Astrocyte (in vitro differentiated cells and primary cell): ENCODE measurements around the gene ANKH. TPM values are rescaled to one million over a fixed set of nuclear protein-coding genes. Genes with fewer than 3 reads are reported as not detected.
A peak's percentile ranks its signal among the peaks of the same experiment; 100 is the strongest.

Experiments used
- DNase-seq: peaks from one replicate; pipeline ENCODE4 v3.0.0-alpha.2; 2010; ENCODE audit warnings: low read depth
- FAIRE-seq: peaks from 2 replicates; lab custom pipeline; 2011; peaks lifted over from hg19 to GRCh38; lab: Jason Lieb, UNC
- H2AFZ ChIP-seq: 2 replicates; pipeline ENCODE4 v1.6.0; 2012; ENCODE audit warnings: low read depth, low read length, inconsistent platforms
- H3K27ac ChIP-seq: 2 replicates; pipeline ENCODE4 v1.5.1; 2011; ENCODE audit warnings: low read depth, low read length, inconsistent platforms
- H3K27me3 ChIP-seq: 2 replicates; pipeline ENCODE4 v1.6.0; 2011; ENCODE audit warnings: low read length, inconsistent platforms; ENCODE audit not compliant: insufficient read depth
- H3K36me3 ChIP-seq: 2 replicates; pipeline ENCODE4 v1.5.1; 2011; ENCODE audit warnings: low read length, inconsistent platforms; ENCODE audit not compliant: insufficient read depth
- H3K4me1 ChIP-seq: 2 replicates; pipeline ENCODE4 v1.5.1; 2011; ENCODE audit warnings: low read length, inconsistent platforms; ENCODE audit not compliant: insufficient read depth
- H3K4me2 ChIP-seq: 2 replicates; pipeline ENCODE4 v1.6.0; 2012; ENCODE audit warnings: low read length, inconsistent platforms
- H3K4me3 ChIP-seq: 2 replicates; pipeline ENCODE4 v1.5.1; 2011; ENCODE audit warnings: low read depth, mild to moderate bottlenecking, low read length, inconsistent platforms; ENCODE audit not compliant: insufficient read depth
- H3K79me2 ChIP-seq: 2 replicates; pipeline ENCODE4 v1.6.0; 2012; ENCODE audit warnings: mild to moderate bottlenecking, low read length, inconsistent platforms; ENCODE audit not compliant: insufficient read depth
- H3K9ac ChIP-seq: 2 replicates; pipeline ENCODE4 v1.6.0; 2012; ENCODE audit warnings: mild to moderate bottlenecking, low read length, inconsistent platforms
- H3K9me3 ChIP-seq: 2 replicates; pipeline ENCODE4 v1.5.1; 2012; ENCODE audit warnings: low read depth, mild to moderate bottlenecking, low read length, inconsistent platforms; ENCODE audit not compliant: insufficient read depth
- H4K20me1 ChIP-seq: 2 replicates; pipeline ENCODE4 v1.6.0; 2012; ENCODE audit warnings: low read length, inconsistent platforms; ENCODE audit not compliant: insufficient read depth
- H3K27ac Mint-ChIP-seq: one replicate; pipeline ENCODE4 v1.8.0; 2021; ENCODE audit warnings: mild to moderate bottlenecking, mixed read lengths; ENCODE audit not compliant: unreplicated experiment
- H3K27me3 Mint-ChIP-seq: one replicate; pipeline ENCODE4 v1.8.0; 2021; ENCODE audit warnings: low read depth, mixed read lengths; ENCODE audit not compliant: unreplicated experiment
- H3K36me3 Mint-ChIP-seq: one replicate; pipeline ENCODE4 v1.8.0; 2021; ENCODE audit warnings: low read depth, mixed read lengths; ENCODE audit not compliant: unreplicated experiment
- H3K4me1 Mint-ChIP-seq: one replicate; pipeline ENCODE4 v1.8.0; 2021; ENCODE audit warnings: low read depth, mixed read lengths; ENCODE audit not compliant: unreplicated experiment
- H3K4me3 Mint-ChIP-seq: one replicate; pipeline ENCODE4 v1.8.0; 2021; ENCODE audit warnings: mild to moderate bottlenecking, moderate library complexity, mixed read lengths; ENCODE audit not compliant: unreplicated experiment
- H3K9me3 Mint-ChIP-seq: one replicate; pipeline ENCODE4 v1.8.0; 2021; ENCODE audit warnings: mild to moderate bottlenecking, mixed read lengths; ENCODE audit not compliant: unreplicated experiment
- CTCF ChIP-seq: IDR thresholded peaks from 2 replicates; pipeline ENCODE4 v1.5.1; 2011; ENCODE audit warnings: low read depth, mild to moderate bottlenecking, inconsistent platforms, low read length, moderate library complexity; ENCODE audit not compliant: insufficient read depth
- EZH2 ChIP-seq: IDR thresholded peaks from 2 replicates; pipeline ENCODE4 v1.6.1; 2012; ENCODE audit warnings: mild to moderate bottlenecking, low read length, inconsistent platforms; ENCODE audit not compliant: insufficient read depth
- total RNA-seq: library from RNA; stranded (reverse); gene quantifications from 2 replicates; pipeline ENCODE4 v1.2.1, GENCODE V29; 2021

ANKH gene
- total RNA-seq, 1 donor from 2014 or later = 15.8 TPM

GRCh38 chr5:14687023-14687665 is 184.4 kb downstream of the ANKH start:
- no peak overlapping the region for H3K4me2 ChIP-seq
- H3K4me1 ChIP-seq = no peaks in the 10 kb centered on the region
- H3K36me3 ChIP-seq = peaks cover 36% of the 10 kb centered on the region
- no peak overlapping the region for H2AFZ ChIP-seq
- no peaks in the 10 kb centered on the region for H3K79me2 ChIP-seq
- Mint-ChIP-seq H3K27me3 (no peaks in the 10 kb centered on the region), H3K27ac (no peak overlapping the region), H3K4me1 (peaks cover 9% of the 10 kb centered on the region), H3K36me3 (peaks cover 25% of the 10 kb centered on the region), H3K4me3 (no peak overlapping the region), H3K9me3 (peaks cover 8% of the 10 kb centered on the region)
- DNase-seq (peak; percentile 60), FAIRE-seq (no peak)
- no peaks in the 10 kb centered on the region for H3K27me3 ChIP-seq
- peaks cover 4% of the 10 kb centered on the region for H4K20me1 ChIP-seq
- no peak overlapping the region for H3K27ac ChIP-seq
- H3K9ac ChIP-seq = no peak overlapping the region
- TF ChIP-seq EZH2 (no peak), CTCF (no peak)
- H3K9me3 ChIP-seq = peaks cover 5% of the 10 kb centered on the region
- H3K4me3 ChIP-seq = no peak overlapping the region

- Histone ChIP-seq H4K20me1 (peaks cover 4% of the 10 kb centered on the region), H3K4me2 (no peak overlapping the region), H3K36me3 (peaks cover 33% of the 10 kb centered on the region), H3K4me1 (no peaks in the 10 kb centered on the region), H3K9me3 (peaks cover 5% of the 10 kb centered on the region), H3K79me2 (no peaks in the 10 kb centered on the region), H3K27ac (no peak overlapping the region), H3K9ac (no peak overlapping the region), H2AFZ (no peak overlapping the region), H3K27me3 (no peaks in the 10 kb centered on the region), H3K4me3 (no peak overlapping the region)
- peaks cover 8% of the 10 kb centered on the region for H3K9me3 Mint-ChIP-seq
- TF ChIP-seq EZH2 (no peak), CTCF (no peak)
- FAIRE-seq (no peak), DNase-seq (no peak)
- peaks cover 21% of the 10 kb centered on the region for H3K36me3 Mint-ChIP-seq
- H3K27ac Mint-ChIP-seq = no peak overlapping the region
- no peaks in the 10 kb centered on the region for H3K27me3 Mint-ChIP-seq
- H3K4me3 Mint-ChIP-seq = no peak overlapping the region
- H3K4me1 Mint-ChIP-seq = peaks cover 9% of the 10 kb centered on the region
Observed at GRCh38 chr5:14686517-14686916, 185.1 kb downstream of the ANKH start.

DNA sequence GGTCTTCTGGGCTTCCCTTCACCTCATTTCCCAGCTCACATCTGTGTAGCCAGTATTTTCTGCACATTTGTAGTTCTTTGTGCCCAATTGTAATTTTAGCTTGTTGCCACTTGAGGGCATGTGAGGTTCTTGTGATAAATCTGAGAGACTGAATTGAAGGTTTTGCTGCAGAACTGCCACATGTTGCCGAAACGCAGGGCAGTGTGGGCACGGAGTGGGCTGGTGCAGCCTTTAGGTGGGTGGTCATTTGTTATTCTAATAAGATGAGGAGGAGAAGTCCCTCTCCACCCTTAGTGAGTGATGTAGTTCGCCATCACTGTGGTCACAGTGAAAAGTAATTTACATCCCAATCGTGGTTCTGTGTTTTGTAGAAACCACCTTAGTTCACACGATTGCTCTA is 185.8 kb downstream of the ANKH start:
- DNase-seq = peak; percentile 45
- Mint-ChIP-seq H3K9me3 (peaks cover 7% of the 10 kb centered on the region), H3K27me3 (no peaks in the 10 kb centered on the region), H3K27ac (no peak overlapping the region), H3K4me1 (peaks cover 9% of the 10 kb centered on the region), H3K36me3 (peaks cover 20% of the 10 kb centered on the region), H3K4me3 (no peak overlapping the region)
- H3K36me3 ChIP-seq = peaks cover 28% of the 10 kb centered on the region
- H3K79me2 ChIP-seq = no peaks in the 10 kb centered on the region
- H3K9ac ChIP-seq = no peak overlapping the region
- no peak overlapping the region for H3K27ac ChIP-seq
- TF ChIP-seq EZH2 = no peak
- peak; percentile 71 for TF ChIP-seq CTCF
- peaks cover 4% of the 10 kb centered on the region for H4K20me1 ChIP-seq
- peak; percentile 34 for FAIRE-seq
- no peaks in the 10 kb centered on the region for H3K27me3 ChIP-seq
- no peaks in the 10 kb centered on the region for H3K4me1 ChIP-seq
- peaks cover 5% of the 10 kb centered on the region for H3K9me3 ChIP-seq
- no peak overlapping the region for H2AFZ ChIP-seq
- no peak overlapping the region for H3K4me3 ChIP-seq
- peak overlapping the region; percentile 41 for H3K4me2 ChIP-seq
